ENCODE data around the gene TBRG1. TPM values are rescaled to one million over a fixed set of nuclear protein-coding genes. Genes with fewer than 3 reads are reported as not detected.

Gene TBRG1
- polyA plus RNA-seq, 4 donors, result 22.5 to 47.4 (median 41.1) TPM

- no peak for FAIRE-seq
These were observed 14.5 kb upstream of the TBRG1 start for GRCh38 chr11:124608147-124608546.

GRCh38 chr11:124610295-124610694, 12.4 kb upstream of the TBRG1 start:
- 83 to 93% (median 86%) methylated on average over 2 of the region's 2 CpGs for WGBS, 3 donors
- no peak for DNase-seq
- H3K9me3 ChIP-seq (ENCODE audit: control insufficient read depth in 2 of 2, insufficient read depth in 1 of 2, low read depth in 1 of 2, low read length in 1 of 2), result no peaks in the 10 kb centered on the region
- no peaks in the 10 kb centered on the region for H3K36me3 ChIP-seq (ENCODE audit: control insufficient read depth in 3 of 3, insufficient read depth in 2 of 3, low read depth in 1 of 3, low read length in 3 of 3)
- no peak overlapping the region for H3K27ac ChIP-seq (ENCODE audit: low read depth in 1 of 3, low read length in 2 of 3)
- peaks cover 0 to 13% (median 0%) of the 10 kb centered on the region in 3 donors for H3K27me3 ChIP-seq (ENCODE audit: control insufficient read depth in 3 of 3, insufficient read depth in 3 of 3, low read length in 3 of 3)
- H3K4me1 ChIP-seq (ENCODE audit: control insufficient read depth in 3 of 3, insufficient read depth in 2 of 3, low read depth in 1 of 3, low read length in 2 of 3), result no peaks in the 10 kb centered on the region
- no peak for FAIRE-seq
- H3K4me3 ChIP-seq (ENCODE audit: low read depth in 1 of 3, low read length in 3 of 3), result no peak overlapping the region

More at GRCh38 chr11:124608147-124608546, 14.5 kb upstream of the TBRG1 start:
- Histone ChIP-seq H3K36me3 (ENCODE audit: control insufficient read depth in 3 of 3, insufficient read depth in 2 of 3, low read depth in 1 of 3, low read length in 3 of 3) (no peaks in the 10 kb centered on the region), H3K9me3 (ENCODE audit: control insufficient read depth in 2 of 2, insufficient read depth in 1 of 2, low read depth in 1 of 2, low read length in 1 of 2) (no peaks in the 10 kb centered on the region), H3K27ac (ENCODE audit: low read depth in 1 of 3, low read length in 2 of 3) (no peak overlapping the region), H3K4me1 (ENCODE audit: control insufficient read depth in 3 of 3, insufficient read depth in 2 of 3, low read depth in 1 of 3, low read length in 2 of 3) (no peaks in the 10 kb centered on the region), H3K4me3 (ENCODE audit: low read depth in 1 of 3, low read length in 3 of 3) (no peak overlapping the region), H3K27me3 (ENCODE audit: control insufficient read depth in 3 of 3, insufficient read depth in 3 of 3, low read length in 3 of 3) (peaks cover 0 to 7% (median 0%) of the 10 kb centered on the region in 3 donors)
- DNase-seq, result peak; percentile 13 to 54

DNA sequence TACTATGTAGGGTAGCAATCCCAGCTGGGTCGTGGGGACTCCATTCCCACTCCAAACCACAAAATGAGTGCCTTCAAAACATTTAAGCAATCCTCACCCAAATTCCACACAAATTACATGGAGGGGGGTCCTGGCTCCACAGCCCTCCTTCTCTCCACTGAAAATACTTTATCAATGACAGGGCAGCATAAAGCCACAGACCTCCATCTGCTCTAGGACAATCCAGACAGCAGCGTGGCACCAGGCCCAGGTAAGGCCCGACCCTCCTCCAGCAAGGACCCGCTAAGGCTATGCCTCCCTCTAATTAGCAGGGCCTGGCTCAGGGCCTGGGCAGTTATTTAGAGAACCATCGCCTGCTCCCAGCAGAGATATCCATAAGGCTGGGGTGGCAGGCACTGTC, 11.6 kb upstream of the TBRG1 start, which contains the start of gene PANX3:
Gene PANX3, plus strand, starts transcription at position 365 of the 400 bp plus-strand sequence. CDS start 129 bp downstream, outside the sequence.
- Histone ChIP-seq H3K4me1 (ENCODE audit: control insufficient read depth in 3 of 3, insufficient read depth in 2 of 3, low read depth in 1 of 3, low read length in 2 of 3) (no peaks in the 10 kb centered on the region), H3K9me3 (ENCODE audit: control insufficient read depth in 2 of 2, insufficient read depth in 1 of 2, low read depth in 1 of 2, low read length in 1 of 2) (no peaks in the 10 kb centered on the region), H3K36me3 (ENCODE audit: control insufficient read depth in 3 of 3, insufficient read depth in 2 of 3, low read depth in 1 of 3, low read length in 3 of 3) (no peaks in the 10 kb centered on the region), H3K27ac (ENCODE audit: low read depth in 1 of 3, low read length in 2 of 3) (no peak within 1 kb of the TSS), H3K4me3 (ENCODE audit: low read depth in 1 of 3, low read length in 3 of 3) (no peak within 1 kb of the TSS), H3K27me3 (ENCODE audit: control insufficient read depth in 3 of 3, insufficient read depth in 3 of 3, low read length in 3 of 3) (peaks cover 0 to 13% (median 0%) of the 10 kb centered on the region in 3 donors)
- DNase-seq, result no peak
- WGBS, 3 donors, result 68 to 75% (median 74%) methylated on average over 5 of the region's 5 CpGs
- FAIRE-seq, result no peak

DNA sequence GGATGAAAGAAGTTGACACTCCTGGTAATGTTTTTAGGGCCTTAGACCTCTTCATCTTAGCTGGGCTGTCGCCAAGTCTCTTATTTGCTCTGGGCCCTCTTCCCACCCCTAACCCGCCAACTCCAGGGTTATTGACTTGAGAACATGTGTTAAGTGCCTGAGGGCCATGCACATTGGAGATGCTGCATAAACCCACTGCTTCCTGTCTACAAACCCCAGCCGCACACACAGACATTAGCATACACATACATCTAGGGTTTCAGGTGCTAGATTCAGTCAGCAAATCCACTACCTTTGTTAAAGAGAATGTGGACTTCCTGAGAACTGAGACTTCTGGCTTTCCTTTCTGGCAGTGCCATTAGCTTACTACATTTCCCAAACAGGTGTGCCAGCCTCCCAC, 10.6 kb upstream of the TBRG1 start:
- Histone ChIP-seq H3K27ac (ENCODE audit: low read depth in 1 of 3, low read length in 2 of 3) (no peak overlapping the region), H3K4me3 (ENCODE audit: low read depth in 1 of 3, low read length in 3 of 3) (no peak overlapping the region), H3K27me3 (ENCODE audit: control insufficient read depth in 3 of 3, insufficient read depth in 3 of 3, low read length in 3 of 3) (peaks cover 0 to 13% (median 0%) of the 10 kb centered on the region in 3 donors), H3K36me3 (ENCODE audit: control insufficient read depth in 3 of 3, insufficient read depth in 2 of 3, low read depth in 1 of 3, low read length in 3 of 3) (no peaks in the 10 kb centered on the region), H3K9me3 (ENCODE audit: control insufficient read depth in 2 of 2, insufficient read depth in 1 of 2, low read depth in 1 of 2, low read length in 1 of 2) (no peaks in the 10 kb centered on the region), H3K4me1 (ENCODE audit: control insufficient read depth in 3 of 3, insufficient read depth in 2 of 3, low read depth in 1 of 3, low read length in 2 of 3) (no peaks in the 10 kb centered on the region)
- FAIRE-seq, result no peak
- peak in 1 of 2 donors; percentile 8 for DNase-seq
- 53 to 56% (median 55%) methylated on average over 3 of the region's 3 CpGs for WGBS, 3 donors

- no peaks in the 10 kb centered on the region for H3K4me1 ChIP-seq (ENCODE audit: control insufficient read depth in 3 of 3, insufficient read depth in 2 of 3, low read depth in 1 of 3, low read length in 2 of 3)
- H3K36me3 ChIP-seq (ENCODE audit: control insufficient read depth in 3 of 3, insufficient read depth in 2 of 3, low read depth in 1 of 3, low read length in 3 of 3), result no peaks in the 10 kb centered on the region
- FAIRE-seq, result no peak
- 66 to 76% (median 72%) methylated on average over 10 of the region's 10 CpGs for WGBS, 3 donors
- DNase-seq, result no peak
- peaks cover 0 to 13% (median 0%) of the 10 kb centered on the region in 3 donors for H3K27me3 ChIP-seq (ENCODE audit: control insufficient read depth in 3 of 3, insufficient read depth in 3 of 3, low read length in 3 of 3)
- no peaks in the 10 kb centered on the region for H3K9me3 ChIP-seq (ENCODE audit: control insufficient read depth in 2 of 2, insufficient read depth in 1 of 2, low read depth in 1 of 2, low read length in 1 of 2)
- no peak overlapping the region for H3K27ac ChIP-seq (ENCODE audit: low read depth in 1 of 3, low read length in 2 of 3)
- no peak overlapping the region for H3K4me3 ChIP-seq (ENCODE audit: low read depth in 1 of 3, low read length in 3 of 3)
These were observed 10.0 kb upstream of the TBRG1 start for GRCh38 chr11:124612567-124613246.

DNA sequence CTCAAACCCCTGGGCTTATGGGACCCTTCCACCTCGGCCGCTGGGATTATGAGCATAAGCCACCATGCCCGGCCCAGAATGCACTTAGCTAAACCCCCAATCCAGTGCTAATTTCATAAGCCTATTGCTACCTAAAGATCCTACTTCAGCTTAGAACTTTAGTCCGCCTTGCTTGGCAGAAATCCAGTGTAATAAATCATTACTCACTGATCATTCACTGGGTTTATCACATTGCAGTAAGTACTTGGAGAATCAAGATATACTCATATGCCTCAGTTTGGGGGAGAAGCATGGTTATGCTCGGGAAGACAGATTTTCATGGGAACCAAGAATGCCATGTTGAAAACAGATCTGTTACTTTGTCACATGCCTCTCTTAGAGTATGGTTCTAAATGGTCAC, 3.8 kb upstream of the TBRG1 start:
- H3K4me1 ChIP-seq (ENCODE audit: control insufficient read depth in 3 of 3, insufficient read depth in 2 of 3, low read depth in 1 of 3, low read length in 2 of 3), result peaks cover 3 to 11% (median 5%) of the 10 kb centered on the region in 3 donors
- H3K9me3 ChIP-seq (ENCODE audit: control insufficient read depth in 2 of 2, insufficient read depth in 1 of 2, low read depth in 1 of 2, low read length in 1 of 2), result no peaks in the 10 kb centered on the region
- DNase-seq (peak; percentile 25 to 80), FAIRE-seq (no peak)
- no peaks in the 10 kb centered on the region for H3K36me3 ChIP-seq (ENCODE audit: control insufficient read depth in 3 of 3, insufficient read depth in 2 of 3, low read depth in 1 of 3, low read length in 3 of 3)
- no peak overlapping the region for H3K4me3 ChIP-seq (ENCODE audit: low read depth in 1 of 3, low read length in 3 of 3)
- H3K27ac ChIP-seq (ENCODE audit: low read depth in 1 of 3, low read length in 2 of 3), result no peak overlapping the region
- WGBS, 3 donors, result 18 to 58% (median 40%) methylated on average over 5 of the region's 5 CpGs
- no peaks in the 10 kb centered on the region for H3K27me3 ChIP-seq (ENCODE audit: control insufficient read depth in 3 of 3, insufficient read depth in 3 of 3, low read length in 3 of 3)

DNA sequence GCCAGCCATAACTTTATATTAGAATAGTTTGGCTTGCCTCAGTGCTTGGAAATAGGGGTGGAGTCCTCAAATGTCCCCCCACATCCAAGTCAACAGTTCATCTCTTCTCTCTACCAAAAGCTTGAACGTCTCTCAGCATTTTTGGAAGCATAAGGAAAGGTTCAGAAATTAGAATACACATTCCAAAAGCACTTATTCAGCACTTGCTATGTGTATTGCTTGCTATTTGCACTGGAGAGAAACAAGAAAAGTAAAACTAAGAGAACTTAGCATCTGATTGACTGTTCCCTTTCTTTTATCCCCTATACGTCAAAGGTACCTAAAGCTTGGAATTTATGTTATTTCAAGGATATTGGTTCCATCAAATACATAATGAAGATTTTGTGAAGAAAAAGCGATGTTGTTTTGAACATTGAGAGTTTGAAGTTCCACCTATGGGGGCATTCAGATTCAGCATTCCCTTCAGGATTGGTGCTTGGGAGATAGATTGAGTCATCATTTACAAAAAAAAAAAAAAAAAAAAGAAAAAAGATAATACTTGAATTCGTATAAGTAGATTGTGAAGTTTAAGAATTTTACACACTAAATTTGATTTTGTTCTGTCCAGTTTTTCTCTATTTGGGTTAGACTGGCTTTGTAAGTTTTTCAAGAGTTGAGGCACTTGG, 1.3 kb downstream of the TBRG1 start:
- no peak overlapping the region for H3K27ac ChIP-seq (ENCODE audit: low read depth in 1 of 3, low read length in 2 of 3)
- peaks cover 4 to 17% (median 12%) of the 10 kb centered on the region in 3 donors for H3K36me3 ChIP-seq (ENCODE audit: control insufficient read depth in 3 of 3, insufficient read depth in 2 of 3, low read depth in 1 of 3, low read length in 3 of 3)
- H3K4me3 ChIP-seq (ENCODE audit: low read depth in 1 of 3, low read length in 3 of 3), result peak overlapping the region in 2 of 3 donors; percentile 82 to 97
- no peaks in the 10 kb centered on the region for H3K9me3 ChIP-seq (ENCODE audit: control insufficient read depth in 2 of 2, insufficient read depth in 1 of 2, low read depth in 1 of 2, low read length in 1 of 2)
- WGBS, 3 donors, result 41 to 55% (median 50%) methylated on average over 4 of the region's 4 CpGs
- FAIRE-seq (no peak), DNase-seq (no peak)
- H3K27me3 ChIP-seq (ENCODE audit: control insufficient read depth in 3 of 3, insufficient read depth in 3 of 3, low read length in 3 of 3), result no peaks in the 10 kb centered on the region
- H3K4me1 ChIP-seq (ENCODE audit: control insufficient read depth in 3 of 3, insufficient read depth in 2 of 3, low read depth in 1 of 3, low read length in 2 of 3), result peaks cover 5 to 11% (median 5%) of the 10 kb centered on the region in 3 donors

GRCh38 chr11:124625504-124626168, 3.0 kb downstream of the TBRG1 start:
- no peak for FAIRE-seq
- Histone ChIP-seq H3K9me3 (ENCODE audit: control insufficient read depth in 2 of 2, insufficient read depth in 1 of 2, low read depth in 1 of 2, low read length in 1 of 2) (no peaks in the 10 kb centered on the region), H3K4me1 (ENCODE audit: control insufficient read depth in 3 of 3, insufficient read depth in 2 of 3, low read depth in 1 of 3, low read length in 2 of 3) (peaks cover 5 to 11% (median 5%) of the 10 kb centered on the region in 3 donors), H3K4me3 (ENCODE audit: low read depth in 1 of 3, low read length in 3 of 3) (no peak overlapping the region), H3K27ac (ENCODE audit: low read depth in 1 of 3, low read length in 2 of 3) (no peak overlapping the region), H3K27me3 (ENCODE audit: control insufficient read depth in 3 of 3, insufficient read depth in 3 of 3, low read length in 3 of 3) (no peaks in the 10 kb centered on the region), H3K36me3 (ENCODE audit: control insufficient read depth in 3 of 3, insufficient read depth in 2 of 3, low read depth in 1 of 3, low read length in 3 of 3) (peaks cover 5 to 20% (median 15%) of the 10 kb centered on the region in 3 donors)
- WGBS, 3 donors, result 94 to 96% (median 95%) methylated on average over 3 of the region's 3 CpGs
- no peak for DNase-seq
